Lung (tissue), 13 donors: ENCODE results near the gene KRT37. TPM values are rescaled to one million over a fixed set of nuclear protein-coding genes. Genes with fewer than 3 reads are reported as not detected.
A peak's percentile ranks its signal among the peaks of the same experiment; 100 is the strongest.
"Not testable (repeated sequence)": the region's sequence is repeated elsewhere in the genome, so short reads cannot be mapped to it uniquely, and the experiment has no call there.

Source experiments
- ATAC-seq: fragments of 200-7000 bp; cut with Tn5 transposase; one replicate; pipeline ENCODE4 v1.9.1; 2020; ENCODE audit warnings: moderate number of reproducible peaks; ENCODE audit not compliant: insufficient read depth, low FRiP score
- DNase-seq, 3 donors: peaks; one replicate each; pipeline ENCODE4 v3.0.0-alpha.2; 2013 to 2017
- H3K27ac ChIP-seq, 2 donors: one replicate each; pipeline ENCODE4 v1.5.1; 2013; ENCODE audit warnings: mild to moderate bottlenecking in 2 of 2, moderate library complexity in 2 of 2, control low read depth in 1 of 2, inconsistent platforms in 1 of 2, low read depth in 1 of 2, low read length in 1 of 2
- H3K27me3 ChIP-seq, 3 donors: one replicate each; pipeline ENCODE4 v1.5.1; 2013; ENCODE audit warnings: low read length in 2 of 3; ENCODE audit not compliant: control insufficient read depth in 3 of 3, insufficient read depth in 3 of 3
- H3K36me3 ChIP-seq, 4 donors: one replicate each; pipeline ENCODE4 v1.5.1; 2013; ENCODE audit warnings: low read length in 4 of 4, mild to moderate bottlenecking in 1 of 4, moderate library complexity in 1 of 4; ENCODE audit not compliant: control insufficient read depth in 4 of 4, insufficient read depth in 4 of 4
- H3K4me1 ChIP-seq, 5 donors: one replicate each; pipeline ENCODE4 v1.5.1; 2013; ENCODE audit warnings: low read length in 5 of 5, mild to moderate bottlenecking in 2 of 5, moderate library complexity in 1 of 5; ENCODE audit not compliant: control insufficient read depth in 5 of 5, insufficient read depth in 5 of 5
- H3K4me3 ChIP-seq: one replicate; pipeline ENCODE4 v1.5.1; 2013; ENCODE audit warnings: mild to moderate bottlenecking, control low read depth, moderate library complexity
- H3K9ac ChIP-seq, 2 donors: one replicate each; pipeline ENCODE4 v1.5.1; 2013; ENCODE audit warnings: low read length in 2 of 2, control low read depth in 1 of 2; ENCODE audit not compliant: insufficient read depth in 1 of 2
- H3K9me3 ChIP-seq, 4 donors: one replicate each; pipeline ENCODE4 v1.5.1; 2013; ENCODE audit warnings: low read length in 3 of 4, mild to moderate bottlenecking in 1 of 4, moderate library complexity in 1 of 4; ENCODE audit not compliant: control insufficient read depth in 4 of 4, insufficient read depth in 3 of 4
- WGBS, 2 donors: extraction: QIAGEN DNeasy Blood & Tissue Kit; methylation state at CpG; one replicate each; pipeline ENCODE4 v1.1.7; 2013; 5-methylcytosine and 5-hydroxymethylcytosine counted together
- polyA plus RNA-seq, 2 donors: library from polyadenylated mRNA; stranded (reverse); fragments of 200-250 nt; gene quantifications; one replicate each; pipeline ENCODE4 v1.2.1, GENCODE V29; 2013
- small RNA-seq: library from RNA; depleted of rRNA; stranded (forward); fragments of <200 nt; gene quantifications from one replicate; pipeline ENCODE3, GENCODE V24; 2014; ENCODE audit warnings: low replicate concordance
- total RNA-seq, 2 donors: library from RNA; depleted of rRNA in 1 of 2; stranded (reverse); fragments of >200 nt in 1 of 2; gene quantifications; one replicate each; pipeline ENCODE4 v1.2.1, GENCODE V29; 2014 to 2021
- TF ChIP-seq, protein P1 (sequence below): IDR thresholded peaks from 2 replicates; pipeline ENCODE4 v1.5.1; 2012; ENCODE audit warnings: mild to moderate bottlenecking; ENCODE audit errors: control extremely low read depth, extremely low read depth
- donor health status: control.
- donor health status: control.
- donor health status: Bipolar disorder and iron deficiency.
- donor health status: healthy.
- donor health status: DM: yes; HTN: yes; CAD: no.

KRT37 gene
- total and polyA plus RNA-seq, 4 donors: not detected

DNA sequence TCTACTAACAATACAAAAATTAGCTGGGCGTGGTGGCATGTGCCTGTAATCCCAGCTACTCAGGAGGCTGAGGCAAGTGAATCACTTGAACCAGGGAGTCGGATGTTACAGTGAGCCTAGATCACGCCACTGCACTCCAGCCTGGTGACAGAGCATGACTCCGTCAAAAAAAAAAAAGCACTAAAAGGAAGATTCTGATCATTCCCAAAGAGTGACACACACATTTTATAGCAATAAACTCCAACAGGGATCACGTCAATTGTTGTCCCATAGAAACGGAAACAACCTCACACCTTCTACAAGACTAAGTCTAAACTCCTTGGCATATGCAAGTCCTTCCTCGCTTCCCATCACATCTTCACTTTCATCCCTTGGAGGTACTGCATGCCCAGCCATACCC is 44.3 kb downstream of the KRT37 start:
- not testable (repeated sequence) for H3K4me1 ChIP-seq, H3K36me3 ChIP-seq, DNase-seq, H3K9me3 ChIP-seq, H3K4me3 ChIP-seq, ATAC-seq, H3K9ac ChIP-seq, H3K27me3 ChIP-seq, H3K27ac ChIP-seq
- WGBS, 2 donors: 93 to 95% methylated on average over 7 of the region's 7 CpGs

DNA sequence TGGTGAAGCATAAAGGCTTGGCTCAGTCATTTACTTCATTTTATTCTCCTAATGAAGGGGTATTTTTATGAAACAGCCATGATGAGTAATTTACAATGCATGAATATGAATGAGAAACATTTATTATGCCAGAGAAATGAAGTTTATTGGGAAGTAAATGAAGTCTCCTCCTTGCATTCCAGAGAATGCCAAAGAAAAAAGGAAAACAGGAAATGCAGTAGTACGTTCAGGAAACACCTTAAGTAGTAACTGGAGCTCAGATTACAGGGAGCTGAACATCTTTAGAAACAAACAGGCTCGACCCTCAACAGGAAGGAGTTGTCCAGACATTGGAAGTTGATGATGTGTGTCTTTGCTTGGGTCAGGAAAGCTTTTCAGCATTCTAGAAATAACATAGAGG is 46.8 kb downstream of the KRT37 start:
- no peaks in the 10 kb centered on the region for H3K36me3 ChIP-seq
- DNase-seq (peak in 1 of 3 donors; percentile 12), ATAC-seq (no peak)
- no peaks in the 10 kb centered on the region for H3K4me1 ChIP-seq
- no peaks in the 10 kb centered on the region for H3K27me3 ChIP-seq
- TF ChIP-seq, protein P1, sequence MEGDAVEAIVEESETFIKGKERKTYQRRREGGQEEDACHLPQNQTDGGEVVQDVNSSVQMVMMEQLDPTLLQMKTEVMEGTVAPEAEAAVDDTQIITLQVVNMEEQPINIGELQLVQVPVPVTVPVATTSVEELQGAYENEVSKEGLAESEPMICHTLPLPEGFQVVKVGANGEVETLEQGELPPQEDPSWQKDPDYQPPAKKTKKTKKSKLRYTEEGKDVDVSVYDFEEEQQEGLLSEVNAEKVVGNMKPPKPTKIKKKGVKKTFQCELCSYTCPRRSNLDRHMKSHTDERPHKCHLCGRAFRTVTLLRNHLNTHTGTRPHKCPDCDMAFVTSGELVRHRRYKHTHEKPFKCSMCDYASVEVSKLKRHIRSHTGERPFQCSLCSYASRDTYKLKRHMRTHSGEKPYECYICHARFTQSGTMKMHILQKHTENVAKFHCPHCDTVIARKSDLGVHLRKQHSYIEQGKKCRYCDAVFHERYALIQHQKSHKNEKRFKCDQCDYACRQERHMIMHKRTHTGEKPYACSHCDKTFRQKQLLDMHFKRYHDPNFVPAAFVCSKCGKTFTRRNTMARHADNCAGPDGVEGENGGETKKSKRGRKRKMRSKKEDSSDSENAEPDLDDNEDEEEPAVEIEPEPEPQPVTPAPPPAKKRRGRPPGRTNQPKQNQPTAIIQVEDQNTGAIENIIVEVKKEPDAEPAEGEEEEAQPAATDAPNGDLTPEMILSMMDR: no peak
- no peak overlapping the region for H3K27ac ChIP-seq
- WGBS, 2 donors: 9 to 13% methylated on average over 2 of the region's 2 CpGs
- no peak overlapping the region for H3K9ac ChIP-seq
- no peak overlapping the region for H3K4me3 ChIP-seq
- no peaks in the 10 kb centered on the region for H3K9me3 ChIP-seq

Small RNA genes within 50 kb of the gene (small RNA-seq; reads per million reads assigned to genes)
- gene RNU2-32P: 0.66 reads per million, percentile 71 among the genes with 10 or more reads in this experiment

Other genes starting within 250 kb of the KRT37 start
- not detected for gene KRTAP4-2, start 246.4 kb downstream of the KRT37 start, total RNA-seq
- gene KRTAP4-2, start 246.4 kb downstream of the KRT37 start, polyA plus RNA-seq: not detected
- not detected for gene KRTAP4-1, start 239.7 kb downstream of the KRT37 start, total RNA-seq
- not detected for gene KRTAP4-1, start 239.7 kb downstream of the KRT37 start, polyA plus RNA-seq
- not detected for gene KRTAP9-1, start 234.7 kb downstream of the KRT37 start, total RNA-seq
- not detected for gene KRTAP9-1, start 234.7 kb downstream of the KRT37 start, polyA plus RNA-seq
- gene KRTAP9-2, start 197.9 kb downstream of the KRT37 start, total RNA-seq: not detected
- not detected for gene KRTAP9-2, start 197.9 kb downstream of the KRT37 start, polyA plus RNA-seq
- gene KRTAP9-3, start 192.1 kb downstream of the KRT37 start, total RNA-seq: not detected
- gene KRTAP9-3, start 192.1 kb downstream of the KRT37 start, polyA plus RNA-seq: not detected
- not detected for gene KRTAP9-8, start 186.6 kb downstream of the KRT37 start, total RNA-seq
- gene KRTAP9-8, start 186.6 kb downstream of the KRT37 start, polyA plus RNA-seq: not detected
- gene KRTAP9-4, start 174.9 kb downstream of the KRT37 start, total RNA-seq: not detected
- gene KRTAP9-4, start 174.9 kb downstream of the KRT37 start, polyA plus RNA-seq: not detected
- gene KRTAP9-9, start 169.2 kb downstream of the KRT37 start, total RNA-seq: not detected
- gene KRTAP9-9, start 169.2 kb downstream of the KRT37 start, polyA plus RNA-seq: not detected
- gene KRTAP9-6, start 159.2 kb downstream of the KRT37 start, total RNA-seq: not detected
- gene KRTAP9-6, start 159.2 kb downstream of the KRT37 start, polyA plus RNA-seq: not detected
- not detected for gene KRTAP9-7, start 148.9 kb downstream of the KRT37 start, total RNA-seq
- not detected for gene KRTAP9-7, start 148.9 kb downstream of the KRT37 start, polyA plus RNA-seq
- not detected for gene KRTAP29-1, start 121.7 kb downstream of the KRT37 start, total RNA-seq
- gene KRTAP29-1, start 121.7 kb downstream of the KRT37 start, polyA plus RNA-seq: not detected
- gene KRTAP16-1, start 115.3 kb downstream of the KRT37 start, total RNA-seq: not detected
- gene KRTAP16-1, start 115.3 kb downstream of the KRT37 start, polyA plus RNA-seq: not detected
- not detected for gene KRTAP17-1, start 108.9 kb downstream of the KRT37 start, total RNA-seq
- gene KRTAP17-1, start 108.9 kb downstream of the KRT37 start, polyA plus RNA-seq: not detected
- not detected for gene KRT33A, start 73.8 kb downstream of the KRT37 start, total RNA-seq
- not detected for gene KRT33A, start 73.8 kb downstream of the KRT37 start, polyA plus RNA-seq
- not detected for gene KRT33B, start 54.8 kb downstream of the KRT37 start, total RNA-seq
- not detected for gene KRT33B, start 54.8 kb downstream of the KRT37 start, polyA plus RNA-seq
- not detected for gene KRT34, start 42.3 kb downstream of the KRT37 start, total RNA-seq
- gene KRT34, start 42.3 kb downstream of the KRT37 start, polyA plus RNA-seq: not detected
- not detected for gene KRT31, start 27.0 kb downstream of the KRT37 start, total RNA-seq
- gene KRT31, start 27.0 kb downstream of the KRT37 start, polyA plus RNA-seq: under 1 TPM in 1 of 2 donors, not detected in 1; 0.02 TPM
- gene KRT38, start 16.4 kb upstream of the KRT37 start, total RNA-seq: not detected
- gene KRT38, start 16.4 kb upstream of the KRT37 start, polyA plus RNA-seq: not detected
- not detected for gene KRT32, start 42.8 kb upstream of the KRT37 start, total RNA-seq
- gene KRT32, start 42.8 kb upstream of the KRT37 start, polyA plus RNA-seq: not detected
- gene KRT35, start 56.6 kb upstream of the KRT37 start, total RNA-seq: not detected
- not detected for gene KRT35, start 56.6 kb upstream of the KRT37 start, polyA plus RNA-seq
- not detected for gene KRT36, start 65.3 kb upstream of the KRT37 start, total RNA-seq
- gene KRT36, start 65.3 kb upstream of the KRT37 start, polyA plus RNA-seq: under 1 TPM in 1 of 2 donors, not detected in 1; 0.02 TPM
- gene KRT13, start 81.0 kb upstream of the KRT37 start, total RNA-seq: 10 to 100 TPM in 1 of 2 donors, 1 to 10 TPM in 1; 7.9 to 11.6 TPM
- 10 to 100 TPM in 1 of 2 donors, 1 to 10 TPM in 1; 4.0 to 16.1 TPM for gene KRT13, start 81.0 kb upstream of the KRT37 start, polyA plus RNA-seq
- 10 to 100 TPM; 20.4 to 51.7 TPM for gene KRT15, start 94.3 kb upstream of the KRT37 start, total RNA-seq
- gene KRT15, start 94.3 kb upstream of the KRT37 start, polyA plus RNA-seq: 10 to 100 TPM; 15.2 to 33.6 TPM
- 100 to 1,000 TPM; 495 to 770 TPM for gene KRT19, start 103.7 kb upstream of the KRT37 start, total RNA-seq
- 100 to 1,000 TPM; 637 to 811 TPM for gene KRT19, start 103.7 kb upstream of the KRT37 start, polyA plus RNA-seq
- not detected for gene KRT9, start 147.5 kb upstream of the KRT37 start, total RNA-seq
- gene KRT9, start 147.5 kb upstream of the KRT37 start, polyA plus RNA-seq: not detected
- gene KRT14, start 162.3 kb upstream of the KRT37 start, total RNA-seq: under 1 TPM in 1 of 2 donors, not detected in 1; 0.71 TPM
- gene KRT14, start 162.3 kb upstream of the KRT37 start, polyA plus RNA-seq: under 1 TPM; 0.37 to 0.63 TPM
- under 1 TPM in 1 of 2 donors, not detected in 1; 0.28 TPM for gene KRT16, start 188.2 kb upstream of the KRT37 start, total RNA-seq
- under 1 TPM; 0.10 to 0.18 TPM for gene KRT16, start 188.2 kb upstream of the KRT37 start, polyA plus RNA-seq
- gene KRT17, start 200.0 kb upstream of the KRT37 start, total RNA-seq: 10 to 100 TPM; 39.8 to 45.4 TPM
- gene KRT17, start 200.0 kb upstream of the KRT37 start, polyA plus RNA-seq: 10 to 100 TPM; 27.3 to 47.2 TPM